SK-N-SH (cell line): Measurements from ENCODE around the gene FZD1. TPM values are rescaled to one million over a fixed set of nuclear protein-coding genes. Genes with fewer than 3 reads are reported as not detected.

Experiments
- CTCF ChIA-PET: fragments of 300-600, 350-600 bp; formaldehyde crosslinking; extraction: SDS; loops from one replicate; lab custom pipeline; 2021; lab: Yijun Ruan, JAX
- POLR2A ChIA-PET: fragments of 350-600 bp; sonication (Branson Sonifier 250); formaldehyde crosslinking; extraction: SDS; loops from one replicate; lab custom pipeline; 2020; ENCODE audit warnings: antibody characterized with exemption, inconsistent platforms; lab: Yijun Ruan, JAX
- DNase-seq: peaks from one replicate; pipeline ENCODE4 v3.0.0; 2012
- H2AFZ ChIP-seq: fragments of 200-600 bp; sonication (generic); 2 replicates; pipeline ENCODE4 v1.8.1; 2016; ENCODE audit warnings: antibody characterized with exemption, mild to moderate bottlenecking, low read depth
- H3F3A ChIP-seq: fragments of 200-600 bp; sonication (generic); replicated peaks from 2 replicates; pipeline ENCODE3; 2016; ENCODE audit warnings: antibody characterized with exemption, mild to moderate bottlenecking; ENCODE audit not compliant: insufficient read depth
- H3K27ac ChIP-seq, 2 experiments: fragments of 200-500 bp in 1 of 2; fragments of 200-600 bp in 1 of 2; sonication (Bioruptor generic) in 1 of 2; sonication (generic), shearing (Covaris generic) in 1 of 2; 2 replicates each; pipeline versions ENCODE4 v1.5.1 to v1.6.1; 2014 to 2016; ENCODE audit warnings: low read depth in 2 of 2, inconsistent platforms in 1 of 2, low read length in 1 of 2, mild to moderate bottlenecking in 1 of 2, mixed read lengths in 1 of 2
- H3K27me3 ChIP-seq: fragments of 200-600 bp; sonication (generic), shearing (Covaris generic); 2 replicates; pipeline ENCODE4 v1.6.1; 2016; ENCODE audit warnings: mixed run types; ENCODE audit not compliant: insufficient read depth
- H3K36me3 ChIP-seq, 2 experiments: fragments of 200-500 bp in 1 of 2; fragments of 200-600 bp in 1 of 2; sonication (Bioruptor generic) in 1 of 2; sonication (generic) in 1 of 2; replicated peaks in 1 of 2; 2 replicates each; pipeline versions ENCODE3 to v1.5.1; 2014 to 2016; ENCODE audit warnings: low read length in 1 of 2, mild to moderate bottlenecking in 1 of 2; ENCODE audit not compliant: insufficient read depth in 2 of 2, control insufficient read depth in 1 of 2
- H3K4me1 ChIP-seq, 2 experiments: fragments of 200-500 bp in 1 of 2; fragments of 200-600 bp in 1 of 2; sonication (Bioruptor generic) in 1 of 2; sonication (generic), shearing (Covaris generic) in 1 of 2; 2 replicates each; pipeline versions ENCODE4 v1.5.1 to v1.6.1; 2014 to 2016; ENCODE audit warnings: low read depth in 1 of 2, low read length in 1 of 2, mixed run types in 1 of 2; ENCODE audit not compliant: insufficient read depth in 2 of 2, control insufficient read depth in 1 of 2
- H3K4me2 ChIP-seq: fragments of 200-600 bp; sonication (generic), shearing (Covaris generic); 2 replicates; pipeline ENCODE4 v1.6.1; 2017; ENCODE audit warnings: mixed run types
- H3K4me3 ChIP-seq, 2 experiments: fragments of 200-500 bp in 1 of 2; fragments of 200-600 bp in 1 of 2; sonication (Bioruptor generic) in 1 of 2; sonication (generic), shearing (Covaris generic) in 1 of 2; 2 replicates each; pipeline versions ENCODE4 v1.5.1 to v1.8.1; 2014 to 2016; ENCODE audit warnings: low read depth in 2 of 2, inconsistent platforms in 1 of 2, low read length in 1 of 2, mild to moderate bottlenecking in 1 of 2, mixed read lengths in 1 of 2, moderate library complexity in 1 of 2
- H3K79me2 ChIP-seq: fragments of 200-600 bp; sonication (generic); 2 replicates; pipeline ENCODE4 v1.8.1; 2017; ENCODE audit warnings: mild to moderate bottlenecking; ENCODE audit not compliant: insufficient read depth
- H3K9ac ChIP-seq: fragments of 200-600 bp; sonication (generic); 2 replicates; pipeline ENCODE4 v1.6.1; 2017; ENCODE audit warnings: mixed run types
- H3K9me2 ChIP-seq: fragments of 200-600 bp; sonication (generic); 2 replicates; pipeline ENCODE4 v1.6.1; 2017; ENCODE audit warnings: mixed run types
- H3K9me3 ChIP-seq: fragments of 200-600 bp; sonication (generic); 2 replicates; pipeline ENCODE4 v1.6.1; 2017; ENCODE audit warnings: mixed run types, mild to moderate bottlenecking, moderate library complexity
- H4K20me1 ChIP-seq: fragments of 200-600 bp; sonication (generic); 2 replicates; pipeline ENCODE4 v1.6.1; 2017; ENCODE audit warnings: mild to moderate bottlenecking, mixed run types; ENCODE audit not compliant: insufficient read depth
- CHD2 ChIP-seq: fragments of 150-350 bp; IDR thresholded peaks from 2 replicates; pipeline ENCODE4 v1.6.1; 2018; ENCODE audit warnings: low read length; ENCODE audit not compliant: partially characterized antibody
- ELF1 ChIP-seq: IDR thresholded peaks from 2 replicates; pipeline ENCODE4 v1.4.0; 2012
- EP300 ChIP-seq, 2 experiments: IDR thresholded peaks; 2 replicates each; pipeline versions ENCODE4 v1.4.0 to v1.6.1; 2012; ENCODE audit warnings: borderline replicate concordance in 1 of 2, low read depth in 1 of 2, low read length in 1 of 2
- FOSL2 ChIP-seq: IDR thresholded peaks from 2 replicates; pipeline ENCODE4 v1.4.0; 2012; ENCODE audit warnings: low read depth, mild to moderate bottlenecking, moderate library complexity, borderline replicate concordance
- FOXJ3 ChIP-seq: sonication (generic); formaldehyde crosslinking; IDR thresholded peaks from 2 replicates; pipeline ENCODE4 v1.5.1; 2020; ENCODE audit warnings: mild to moderate bottlenecking, missing genetic modification reagents
- FOXM1 ChIP-seq: IDR thresholded peaks from 2 replicates; pipeline ENCODE4 v1.4.0; 2012; ENCODE audit warnings: low read depth, mild to moderate bottlenecking
- GABPA ChIP-seq: IDR thresholded peaks from 2 replicates; pipeline ENCODE4 v1.4.0; 2012; ENCODE audit warnings: low read depth, mild to moderate bottlenecking
- GATA2 ChIP-seq: sonication (generic); formaldehyde crosslinking; IDR thresholded peaks from 2 replicates; pipeline ENCODE4 v1.5.0; 2020; ENCODE audit warnings: mild to moderate bottlenecking, missing genetic modification reagents
- MXI1 ChIP-seq: IDR thresholded peaks from 2 replicates; pipeline ENCODE4 v1.6.1; 2012; ENCODE audit warnings: mild to moderate bottlenecking, low read depth, low read length, improper control_type of control experiment
- RCOR1 ChIP-seq: fragments of 150-350 bp; IDR thresholded peaks from 2 replicates; pipeline ENCODE4 v1.6.1; 2017; ENCODE audit warnings: antibody characterized with exemption, low read length
- SIN3A ChIP-seq: IDR thresholded peaks from 2 replicates; pipeline ENCODE4 v1.6.1; 2012; ENCODE audit warnings: low read depth, mild to moderate bottlenecking, low read length, moderate library complexity, borderline replicate concordance
- TAF1 ChIP-seq: IDR thresholded peaks from 2 replicates; pipeline ENCODE4 v1.6.1; 2012; ENCODE audit warnings: low read depth, mild to moderate bottlenecking, low read length, moderate library complexity, borderline replicate concordance
- TCF12 ChIP-seq: IDR thresholded peaks from 2 replicates; pipeline ENCODE4 v1.4.0; 2012
- TEAD4 ChIP-seq: IDR thresholded peaks from 2 replicates; pipeline ENCODE4 v1.4.0; 2012; ENCODE audit warnings: mild to moderate bottlenecking, borderline replicate concordance; ENCODE audit not compliant: insufficient read depth
- YY1 ChIP-seq: IDR thresholded peaks from 2 replicates; pipeline ENCODE4 v1.4.0; 2012; ENCODE audit warnings: low read depth, mild to moderate bottlenecking
- WGBS: methylation state at CpG from one replicate; pipeline ENCODE4 v1.1.6; 2017; ENCODE audit warnings: low lambda C conversion rate; 5-methylcytosine and 5-hydroxymethylcytosine counted together
- polyA plus RNA-seq, 3 experiments: library from polyadenylated mRNA; depleted of rRNA; stranded (reverse); fragments of >200 nt; gene quantifications; 2 replicates each; pipeline ENCODE4 v1.2.3, GENCODE V29; 2012
- TF ChIP-seq, protein P1 (sequence below): fragments of 150-350 bp; IDR thresholded peaks from 2 replicates; pipeline ENCODE4 v1.6.1; 2017; ENCODE audit warnings: antibody characterized with exemption, low read length, low read depth, borderline replicate concordance
- TF ChIP-seq, protein P2 (sequence below): IDR thresholded peaks from 2 replicates; pipeline ENCODE4 v1.6.1; 2012; ENCODE audit warnings: mild to moderate bottlenecking, low read depth, low read length, moderate library complexity
- TF ChIP-seq, protein P3 (sequence below): IDR thresholded peaks from 2 replicates; pipeline ENCODE4; 2012
- TF ChIP-seq, protein P4 (sequence below): fragments of 150-350 bp; IDR thresholded peaks from 2 replicates; pipeline ENCODE4 v1.6.1; 2016; ENCODE audit warnings: mild to moderate bottlenecking, low read depth, low read length

The FZD1 gene
- polyA plus RNA-seq, 1 of the 3 experiments (the other 2 are of a cell fraction) = 3.8 TPM

DNA sequence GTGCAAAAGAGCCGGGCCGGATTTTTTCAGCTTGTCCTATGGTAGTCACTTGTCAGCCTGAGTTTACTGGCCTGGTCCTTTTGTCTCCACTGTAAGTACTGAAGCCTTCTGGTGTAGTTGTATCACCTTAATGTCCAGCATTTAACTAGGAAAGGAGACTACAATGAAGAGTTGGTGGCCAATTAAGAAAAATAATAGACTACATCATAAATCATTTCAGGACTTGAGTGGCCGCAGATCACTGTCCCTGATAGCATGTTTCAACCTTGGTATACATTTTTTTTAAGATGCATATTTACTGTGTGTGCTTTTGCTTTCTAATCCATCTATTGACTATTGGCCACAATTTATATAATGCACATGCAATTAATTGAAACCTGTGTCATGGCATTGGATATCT lies 6.1 kb downstream of the FZD1 start:
- Histone ChIP-seq H2AFZ (no peak overlapping the region), H3K4me3 (no peak overlapping the region), H3K9me2 (no peaks in the 10 kb centered on the region), H3K79me2 (peaks cover 9% of the 10 kb centered on the region), H3K9ac (no peak overlapping the region), H3F3A (peaks cover 4% of the 10 kb centered on the region), H3K27me3 (no peaks in the 10 kb centered on the region), H3K9me3 (no peaks in the 10 kb centered on the region), H4K20me1 (no peaks in the 10 kb centered on the region), H3K4me1 (peaks cover 5 to 21% of the 10 kb centered on the region in 2 experiments; a peak in 3 of 4 replicates), H3K36me3 (peaks cover 0 to 4% of the 10 kb centered on the region in 2 experiments), H3K27ac (no peak overlapping the region), H3K4me2 (no peak overlapping the region)
- ChIA-PET POLR2A (no interaction called here), CTCF (no interaction called here)
- TF ChIP-seq RCOR1 = no peak
- TF ChIP-seq TAF1 = no peak
- no peak for TF ChIP-seq YY1
- no peak for TF ChIP-seq CHD2
- no peak for TF ChIP-seq MXI1
- no peak for TF ChIP-seq GABPA
- TF ChIP-seq, protein P1, sequence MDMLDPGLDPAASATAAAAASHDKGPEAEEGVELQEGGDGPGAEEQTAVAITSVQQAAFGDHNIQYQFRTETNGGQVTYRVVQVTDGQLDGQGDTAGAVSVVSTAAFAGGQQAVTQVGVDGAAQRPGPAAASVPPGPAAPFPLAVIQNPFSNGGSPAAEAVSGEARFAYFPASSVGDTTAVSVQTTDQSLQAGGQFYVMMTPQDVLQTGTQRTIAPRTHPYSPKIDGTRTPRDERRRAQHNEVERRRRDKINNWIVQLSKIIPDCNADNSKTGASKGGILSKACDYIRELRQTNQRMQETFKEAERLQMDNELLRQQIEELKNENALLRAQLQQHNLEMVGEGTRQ = no peak
- TF ChIP-seq TEAD4 = no peak
- no peak for TF ChIP-seq ELF1
- no peak for TF ChIP-seq GATA2 (CRISPR knock-in tag)
- TF ChIP-seq TCF12 = no peak
- no peak for TF ChIP-seq FOXJ3 (CRISPR knock-in tag)
- no peak for TF ChIP-seq FOSL2
- TF ChIP-seq EP300 (IDR thresholded peaks at IDR 0.05; ENCODE audit: borderline replicate concordance in 1 of 2, low read depth in 1 of 2, low read length in 1 of 2) = no peak
- no peak for TF ChIP-seq FOXM1
- TF ChIP-seq, protein P2, sequence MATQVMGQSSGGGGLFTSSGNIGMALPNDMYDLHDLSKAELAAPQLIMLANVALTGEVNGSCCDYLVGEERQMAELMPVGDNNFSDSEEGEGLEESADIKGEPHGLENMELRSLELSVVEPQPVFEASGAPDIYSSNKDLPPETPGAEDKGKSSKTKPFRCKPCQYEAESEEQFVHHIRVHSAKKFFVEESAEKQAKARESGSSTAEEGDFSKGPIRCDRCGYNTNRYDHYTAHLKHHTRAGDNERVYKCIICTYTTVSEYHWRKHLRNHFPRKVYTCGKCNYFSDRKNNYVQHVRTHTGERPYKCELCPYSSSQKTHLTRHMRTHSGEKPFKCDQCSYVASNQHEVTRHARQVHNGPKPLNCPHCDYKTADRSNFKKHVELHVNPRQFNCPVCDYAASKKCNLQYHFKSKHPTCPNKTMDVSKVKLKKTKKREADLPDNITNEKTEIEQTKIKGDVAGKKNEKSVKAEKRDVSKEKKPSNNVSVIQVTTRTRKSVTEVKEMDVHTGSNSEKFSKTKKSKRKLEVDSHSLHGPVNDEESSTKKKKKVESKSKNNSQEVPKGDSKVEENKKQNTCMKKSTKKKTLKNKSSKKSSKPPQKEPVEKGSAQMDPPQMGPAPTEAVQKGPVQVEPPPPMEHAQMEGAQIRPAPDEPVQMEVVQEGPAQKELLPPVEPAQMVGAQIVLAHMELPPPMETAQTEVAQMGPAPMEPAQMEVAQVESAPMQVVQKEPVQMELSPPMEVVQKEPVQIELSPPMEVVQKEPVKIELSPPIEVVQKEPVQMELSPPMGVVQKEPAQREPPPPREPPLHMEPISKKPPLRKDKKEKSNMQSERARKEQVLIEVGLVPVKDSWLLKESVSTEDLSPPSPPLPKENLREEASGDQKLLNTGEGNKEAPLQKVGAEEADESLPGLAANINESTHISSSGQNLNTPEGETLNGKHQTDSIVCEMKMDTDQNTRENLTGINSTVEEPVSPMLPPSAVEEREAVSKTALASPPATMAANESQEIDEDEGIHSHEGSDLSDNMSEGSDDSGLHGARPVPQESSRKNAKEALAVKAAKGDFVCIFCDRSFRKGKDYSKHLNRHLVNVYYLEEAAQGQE = no peak
- no peak for TF ChIP-seq SIN3A
- TF ChIP-seq, protein P3, sequence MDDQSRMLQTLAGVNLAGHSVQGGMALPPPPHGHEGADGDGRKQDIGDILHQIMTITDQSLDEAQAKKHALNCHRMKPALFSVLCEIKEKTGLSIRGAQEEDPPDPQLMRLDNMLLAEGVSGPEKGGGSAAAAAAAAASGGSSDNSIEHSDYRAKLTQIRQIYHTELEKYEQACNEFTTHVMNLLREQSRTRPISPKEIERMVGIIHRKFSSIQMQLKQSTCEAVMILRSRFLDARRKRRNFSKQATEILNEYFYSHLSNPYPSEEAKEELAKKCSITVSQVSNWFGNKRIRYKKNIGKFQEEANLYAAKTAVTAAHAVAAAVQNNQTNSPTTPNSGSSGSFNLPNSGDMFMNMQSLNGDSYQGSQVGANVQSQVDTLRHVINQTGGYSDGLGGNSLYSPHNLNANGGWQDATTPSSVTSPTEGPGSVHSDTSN = no peak
- TF ChIP-seq, protein P4, sequence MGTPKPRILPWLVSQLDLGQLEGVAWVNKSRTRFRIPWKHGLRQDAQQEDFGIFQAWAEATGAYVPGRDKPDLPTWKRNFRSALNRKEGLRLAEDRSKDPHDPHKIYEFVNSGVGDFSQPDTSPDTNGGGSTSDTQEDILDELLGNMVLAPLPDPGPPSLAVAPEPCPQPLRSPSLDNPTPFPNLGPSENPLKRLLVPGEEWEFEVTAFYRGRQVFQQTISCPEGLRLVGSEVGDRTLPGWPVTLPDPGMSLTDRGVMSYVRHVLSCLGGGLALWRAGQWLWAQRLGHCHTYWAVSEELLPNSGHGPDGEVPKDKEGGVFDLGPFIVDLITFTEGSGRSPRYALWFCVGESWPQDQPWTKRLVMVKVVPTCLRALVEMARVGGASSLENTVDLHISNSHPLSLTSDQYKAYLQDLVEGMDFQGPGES = no peak
- DNase-seq = no peak
- 98% methylated on average over 3 of the region's 3 CpGs for WGBS
